ENCODE results near the gene AARS2. TPM values are rescaled to one million over a fixed set of nuclear protein-coding genes. Genes with fewer than 3 reads are reported as not detected.

AARS2 gene
- polyA plus RNA-seq, 2 of the 4 experiments (the other 2 are of a cell fraction): 4.3 to 6.2 TPM

DNA sequence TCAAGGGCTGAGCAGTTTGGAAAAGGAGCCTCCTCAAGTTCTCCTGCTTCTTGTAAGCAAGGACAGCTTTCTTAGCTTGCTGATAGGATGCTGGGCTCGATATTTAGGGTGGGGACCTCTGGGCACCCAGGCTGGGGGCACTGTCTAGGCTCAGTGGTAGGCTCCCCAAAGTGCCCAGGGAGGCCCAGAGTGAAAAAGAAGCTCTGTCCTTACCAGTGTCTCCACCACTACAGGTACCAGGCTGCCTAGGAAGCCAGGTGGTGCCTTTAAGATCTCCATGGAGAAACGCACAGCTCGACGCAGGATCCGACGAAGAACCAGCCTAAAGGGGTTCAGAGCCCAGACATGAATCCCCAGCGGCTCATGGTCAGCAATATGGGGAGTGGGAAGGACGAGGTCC is 6.4 kb downstream of the AARS2 start:
- Histone ChIP-seq H3K4me3 (no peak overlapping the region), H3K9me3 (no peaks in the 10 kb centered on the region), H3K27ac (no peak overlapping the region), H3K4me1 (no peaks in the 10 kb centered on the region), H3K4me2 (no peak overlapping the region)
- CTCF ChIA-PET: interaction anchor here (1.0 to 6.1 kb wide), 3 partner anchors 11 to 38 kb away, joined by 3 to 44 read pairs (median 23); partner anchors contain the start of gene TMEM151B
- TF ChIP-seq MYC (IDR thresholded peaks at IDR 0.05; ENCODE audit: borderline replicate concordance, low read length): no peak
- TF ChIP-seq MAFK (IDR thresholded peaks at IDR 0.05; ENCODE audit: partially characterized antibody): no peak
- TF ChIP-seq USF2 (IDR thresholded peaks at IDR 0.05): no peak
- TF ChIP-seq CEBPB (IDR thresholded peaks at IDR 0.05): no peak
- TF ChIP-seq TFCP2L1 (CRISPR knock-in tag; IDR thresholded peaks at IDR 0.05): no peak
- TF ChIP-seq JUN (IDR thresholded peaks at IDR 0.05): no peak
- TF ChIP-seq, protein P1, sequence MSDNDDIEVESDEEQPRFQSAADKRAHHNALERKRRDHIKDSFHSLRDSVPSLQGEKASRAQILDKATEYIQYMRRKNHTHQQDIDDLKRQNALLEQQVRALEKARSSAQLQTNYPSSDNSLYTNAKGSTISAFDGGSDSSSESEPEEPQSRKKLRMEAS (IDR thresholded peaks at IDR 0.05): no peak
- no peak for TF ChIP-seq HES2 (IDR thresholded peaks at IDR 0.05)
- TF ChIP-seq ZNF302 (CRISPR knock-in tag; IDR thresholded peaks at IDR 0.05): no peak
- TF ChIP-seq FOSB (CRISPR knock-in tag; IDR thresholded peaks at IDR 0.05): no peak
- TF ChIP-seq KDM1A (IDR thresholded peaks at IDR 0.05; ENCODE audit: low read depth): no peak
- TF ChIP-seq HOXB13 (CRISPR knock-in tag; IDR thresholded peaks at IDR 0.05; ENCODE audit: low read depth): no peak
- no peak for TF ChIP-seq CTCF (IDR thresholded peaks at IDR 0.05)
- no peak for TF ChIP-seq HEYL (CRISPR knock-in tag; IDR thresholded peaks at IDR 0.05)
- no peak for TF ChIP-seq HOXA7 (CRISPR knock-in tag; IDR thresholded peaks at IDR 0.05)
- DNase-seq (ENCODE audit: low read depth in 1 of 2, low spot score in 1 of 2) (no peak), ATAC-seq (no peak), FAIRE-seq (no peak)
- WGBS (ENCODE audit: missing lambda C conversion rate): 86% methylated on average over 7 of the region's 8 CpGs
- POLR2A ChIA-PET: no interaction called here

DNA sequence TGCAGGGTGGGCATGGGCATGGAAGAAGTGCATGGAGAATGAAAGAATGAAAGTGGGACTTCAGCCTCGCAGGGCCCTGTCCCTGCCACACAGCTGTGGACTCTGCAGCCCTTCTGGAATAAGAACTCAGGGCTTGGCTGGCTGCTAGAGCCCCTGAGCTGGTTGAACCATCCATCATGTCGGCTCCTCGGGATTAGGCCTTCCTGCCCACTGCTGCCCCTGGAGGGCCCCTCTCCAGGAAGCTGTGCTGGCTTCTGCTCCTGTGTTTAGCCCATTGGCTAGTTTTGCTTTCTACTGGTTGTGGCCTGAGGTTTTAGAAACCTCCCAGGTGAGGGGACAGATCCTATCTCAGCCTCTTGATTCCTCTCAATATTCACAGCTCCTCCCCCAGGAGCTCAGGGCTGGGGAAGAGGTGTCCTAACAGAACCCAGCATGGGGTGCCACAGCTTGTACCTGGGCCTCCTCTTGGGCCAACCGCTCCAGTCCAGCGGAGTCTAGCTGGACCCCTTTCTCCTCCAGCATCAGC is 7.9 kb downstream of the AARS2 start:
- no peak overlapping the region for H3K4me3 ChIP-seq
- no peak; a peak in 1 of 6 replicates for ATAC-seq
- H3K4me1 ChIP-seq: no peaks in the 10 kb centered on the region
- 81% methylated on average over 3 of the region's 5 CpGs for WGBS (ENCODE audit: missing lambda C conversion rate)
- CTCF ChIA-PET: interaction anchor here (0.8 to 6.1 kb wide), 14 partner anchors 7 to 133 kb away, joined by 3 to 44 read pairs (median 5); partner anchors contain the start of genes AARS2, SLC35B2 and TMEM151B
- TF ChIP-seq HOXB13 (CRISPR knock-in tag; IDR thresholded peaks at IDR 0.05; ENCODE audit: low read depth) (no peak), HES2 (IDR thresholded peaks at IDR 0.05) (no peak), SREBF2 (IDR thresholded peaks at IDR 0.05) (no peak), HMGXB4 (CRISPR knock-in tag; IDR thresholded peaks at IDR 0.05; ENCODE audit: borderline replicate concordance) (no peak), ESRRA (IDR thresholded peaks at IDR 0.05; ENCODE audit: borderline replicate concordance, low read length) (no peak), RAD21 (conservative IDR thresholded peaks at IDR 0.05 in 1 of 2, IDR thresholded peaks at IDR 0.05 in 1 of 2) (no peak), USF2 (IDR thresholded peaks at IDR 0.05) (no peak), FOXS1 (CRISPR knock-in tag; IDR thresholded peaks at IDR 0.05) (no peak), CBX2 (IDR thresholded peaks at IDR 0.05; ENCODE audit: borderline replicate concordance, low read depth) (no peak), HDAC2 (IDR thresholded peaks at IDR 0.05) (no peak), NPAS2 (CRISPR knock-in tag; IDR thresholded peaks at IDR 0.05; ENCODE audit: borderline replicate concordance) (no peak), ZSCAN20 (CRISPR knock-in tag; IDR thresholded peaks at IDR 0.05) (no peak)
- TF ChIP-seq, protein P2, sequence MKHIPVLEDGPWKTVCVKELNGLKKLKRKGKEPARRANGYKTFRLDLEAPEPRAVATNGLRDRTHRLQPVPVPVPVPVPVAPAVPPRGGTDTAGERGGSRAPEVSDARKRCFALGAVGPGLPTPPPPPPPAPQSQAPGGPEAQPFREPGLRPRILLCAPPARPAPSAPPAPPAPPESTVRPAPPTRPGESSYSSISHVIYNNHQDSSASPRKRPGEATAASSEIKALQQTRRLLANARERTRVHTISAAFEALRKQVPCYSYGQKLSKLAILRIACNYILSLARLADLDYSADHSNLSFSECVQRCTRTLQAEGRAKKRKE (CRISPR knock-in tag; IDR thresholded peaks at IDR 0.05; ENCODE audit: low read depth): no peak
- no peak for DNase-seq (ENCODE audit: low read depth in 1 of 2, low spot score in 1 of 2)
- POLR2A ChIA-PET: interaction anchor here (0.5 to 1.3 kb wide), 2 partner anchors 9 to 112 kb away, joined by 4 to 6 read pairs; no protein-coding TSS in a partner anchor
- FAIRE-seq: no peak
- no peak overlapping the region for H3K4me2 ChIP-seq
- H3K9me3 ChIP-seq: no peaks in the 10 kb centered on the region
- H3K27ac ChIP-seq: no peak overlapping the region
